Fibroblast of pulmonary artery (primary cell): ENCODE results near the gene CHMP1B.

Experiments used
- DNase-seq: peaks from one replicate; pipeline ENCODE4 v3.0.0-alpha.2; 2010; ENCODE audit warnings: low read depth
- H3K4me3 ChIP-seq: replicated peaks from 2 replicates; pipeline ENCODE4 v1.5.1; 2011; ENCODE audit warnings: low read depth, mild to moderate bottlenecking, control low read depth, low read length, moderate library complexity
- TF ChIP-seq, protein P1 (sequence below): IDR thresholded peaks from 2 replicates; pipeline ENCODE4 v1.5.1; 2011; ENCODE audit warnings: mild to moderate bottlenecking, control low read depth, low read length, inconsistent platforms; ENCODE audit errors: missing control alignments

The CHMP1B gene

DNA sequence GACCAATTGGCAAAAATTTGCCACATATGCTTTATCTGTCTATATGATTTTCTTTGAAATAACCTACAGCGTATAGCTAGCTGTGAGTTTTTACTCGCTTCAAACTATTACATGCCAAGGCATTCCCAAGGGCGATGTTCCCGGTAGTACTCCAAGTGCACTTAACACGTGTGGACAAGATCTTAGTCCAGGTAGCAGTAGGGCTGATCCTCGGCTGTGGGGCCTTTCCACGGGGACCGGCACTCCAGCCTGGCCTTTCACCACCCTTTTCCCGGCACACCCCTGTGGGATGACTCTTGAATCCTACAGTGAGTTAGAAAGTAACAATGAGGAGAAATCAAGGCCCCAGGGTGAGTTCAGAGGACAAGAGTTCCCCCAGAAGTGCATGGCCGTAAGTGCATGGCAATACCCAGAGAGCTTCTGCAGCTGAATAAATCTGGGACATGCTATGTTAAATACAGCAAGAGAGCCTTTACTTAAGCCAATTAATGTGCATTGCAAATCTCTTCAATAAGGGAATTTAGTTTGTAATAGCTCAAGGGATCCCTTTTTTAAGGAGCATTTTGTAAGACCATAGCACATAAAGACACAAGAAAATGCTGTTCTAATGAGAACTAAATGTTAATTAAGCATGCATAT lies 26.4 kb downstream of the CHMP1B start:
- TF ChIP-seq, protein P1, sequence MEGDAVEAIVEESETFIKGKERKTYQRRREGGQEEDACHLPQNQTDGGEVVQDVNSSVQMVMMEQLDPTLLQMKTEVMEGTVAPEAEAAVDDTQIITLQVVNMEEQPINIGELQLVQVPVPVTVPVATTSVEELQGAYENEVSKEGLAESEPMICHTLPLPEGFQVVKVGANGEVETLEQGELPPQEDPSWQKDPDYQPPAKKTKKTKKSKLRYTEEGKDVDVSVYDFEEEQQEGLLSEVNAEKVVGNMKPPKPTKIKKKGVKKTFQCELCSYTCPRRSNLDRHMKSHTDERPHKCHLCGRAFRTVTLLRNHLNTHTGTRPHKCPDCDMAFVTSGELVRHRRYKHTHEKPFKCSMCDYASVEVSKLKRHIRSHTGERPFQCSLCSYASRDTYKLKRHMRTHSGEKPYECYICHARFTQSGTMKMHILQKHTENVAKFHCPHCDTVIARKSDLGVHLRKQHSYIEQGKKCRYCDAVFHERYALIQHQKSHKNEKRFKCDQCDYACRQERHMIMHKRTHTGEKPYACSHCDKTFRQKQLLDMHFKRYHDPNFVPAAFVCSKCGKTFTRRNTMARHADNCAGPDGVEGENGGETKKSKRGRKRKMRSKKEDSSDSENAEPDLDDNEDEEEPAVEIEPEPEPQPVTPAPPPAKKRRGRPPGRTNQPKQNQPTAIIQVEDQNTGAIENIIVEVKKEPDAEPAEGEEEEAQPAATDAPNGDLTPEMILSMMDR = no peak
- DNase-seq = no peak
- H3K4me3 ChIP-seq = no peak overlapping the region

DNA sequence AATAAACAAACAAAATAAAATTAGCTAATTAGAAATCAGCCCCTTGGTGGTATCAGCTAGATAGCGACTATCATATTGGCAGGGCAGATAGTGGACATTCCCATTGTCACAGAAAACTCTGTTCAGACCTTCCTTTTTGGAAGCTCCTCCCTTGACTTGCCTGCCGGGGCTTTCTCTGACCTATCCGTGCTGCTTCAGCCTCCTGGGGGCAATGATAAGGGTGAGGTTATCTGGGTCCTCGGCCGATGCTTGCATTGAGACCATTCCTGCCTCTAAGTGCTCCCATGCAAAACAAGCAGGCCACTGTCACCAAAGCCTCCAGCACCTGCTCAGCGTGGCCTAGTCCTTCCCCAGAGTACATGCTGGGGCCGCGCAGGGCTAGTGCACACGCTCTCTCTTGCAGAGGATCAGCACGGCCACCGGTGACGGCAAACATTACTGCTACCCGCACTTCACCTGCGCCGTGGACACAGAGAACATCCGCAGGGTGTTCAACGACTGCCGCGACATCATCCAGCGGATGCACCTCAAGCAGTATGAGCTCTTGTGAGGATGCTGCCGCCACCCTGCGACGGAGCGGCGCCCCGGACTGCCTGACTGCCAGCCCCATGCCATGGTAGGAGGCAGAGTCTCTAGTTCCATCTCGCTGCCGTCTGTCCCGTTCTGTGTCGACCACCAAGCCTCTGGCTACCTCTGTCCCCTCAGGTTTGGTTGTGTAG lies 29.5 kb downstream of the CHMP1B start:
- TF ChIP-seq, protein P1 = no peak

DNA sequence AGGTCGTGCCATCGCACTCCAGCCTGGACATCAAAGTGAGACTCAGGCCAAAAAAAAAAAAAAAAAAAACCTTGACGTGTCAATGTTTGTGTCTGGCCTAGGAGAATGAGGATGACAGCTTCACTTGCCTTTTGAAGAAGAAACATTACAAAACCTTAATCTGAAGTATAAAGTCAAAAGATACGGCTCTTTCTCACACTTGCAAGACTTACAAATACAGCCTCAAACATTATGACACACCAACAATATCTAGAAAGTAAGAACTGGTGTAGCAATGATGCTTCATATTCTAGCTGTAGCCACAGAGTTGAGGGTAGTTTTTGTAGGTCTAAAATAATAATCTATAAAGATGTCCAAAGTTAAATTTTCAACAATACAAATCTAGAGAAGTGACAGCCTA lies 31.4 kb downstream of the CHMP1B start:
- no peak overlapping the region for H3K4me3 ChIP-seq
- DNase-seq = no peak
- TF ChIP-seq, protein P1 = no peak

More for the DNA sequence above, 29.5 kb downstream of the CHMP1B start:
- no peak overlapping the region for H3K4me3 ChIP-seq
- DNase-seq = no peak

DNA sequence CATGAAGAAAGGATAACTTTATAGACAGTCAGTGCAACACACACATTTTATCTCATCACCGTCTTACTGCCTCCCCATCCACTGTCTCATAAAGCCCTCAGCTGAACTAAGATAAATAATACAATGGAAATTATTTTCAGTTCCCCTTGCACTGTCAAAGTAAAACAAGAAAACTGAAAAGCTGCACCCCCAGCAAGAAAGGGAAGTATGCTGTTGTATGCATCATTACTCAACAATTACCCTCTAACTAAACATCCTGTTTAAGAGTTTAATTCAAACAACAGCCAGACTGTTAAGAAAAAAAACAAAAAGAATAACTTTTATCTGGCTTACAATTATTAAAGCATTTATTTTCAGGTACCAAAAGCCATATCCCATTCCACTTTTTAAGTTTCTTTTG lies 31.9 kb downstream of the CHMP1B start:
- H3K4me3 ChIP-seq = no peak overlapping the region
- DNase-seq = no peak
- TF ChIP-seq, protein P1 = no peak

DNA sequence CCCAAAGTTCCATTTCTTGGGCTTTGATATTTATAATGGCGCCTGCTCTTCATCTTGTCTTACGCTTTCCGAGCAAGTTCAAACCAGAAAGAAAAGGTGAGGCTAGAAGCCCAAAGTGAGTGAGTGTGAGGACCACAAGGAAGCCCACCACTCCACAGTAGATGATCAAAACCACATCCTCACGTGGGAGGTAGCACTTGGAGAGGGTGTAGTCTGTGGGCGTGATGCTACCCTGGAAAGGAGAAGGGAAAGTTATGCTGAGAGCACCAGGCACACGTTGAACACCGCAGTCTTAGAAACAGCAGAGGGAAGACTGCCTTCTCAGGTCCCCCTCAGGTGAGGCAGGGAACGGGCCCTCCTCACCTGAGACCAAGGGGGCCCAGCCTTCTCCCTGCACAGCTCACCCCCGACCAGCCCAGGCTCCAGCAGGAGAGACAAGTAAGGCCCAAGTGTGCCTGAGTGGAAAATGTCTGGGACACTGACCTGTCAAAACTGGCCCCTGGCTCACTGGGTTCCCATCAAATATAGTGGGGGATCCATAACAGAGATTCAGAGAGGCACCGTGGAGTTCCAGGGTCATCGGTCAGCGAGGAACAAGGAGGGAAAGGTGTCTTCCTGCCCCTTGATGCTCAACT lies 33.3 kb downstream of the CHMP1B start:
- TF ChIP-seq, protein P1 = no peak
- no peak overlapping the region for H3K4me3 ChIP-seq
- DNase-seq = no peak

DNA sequence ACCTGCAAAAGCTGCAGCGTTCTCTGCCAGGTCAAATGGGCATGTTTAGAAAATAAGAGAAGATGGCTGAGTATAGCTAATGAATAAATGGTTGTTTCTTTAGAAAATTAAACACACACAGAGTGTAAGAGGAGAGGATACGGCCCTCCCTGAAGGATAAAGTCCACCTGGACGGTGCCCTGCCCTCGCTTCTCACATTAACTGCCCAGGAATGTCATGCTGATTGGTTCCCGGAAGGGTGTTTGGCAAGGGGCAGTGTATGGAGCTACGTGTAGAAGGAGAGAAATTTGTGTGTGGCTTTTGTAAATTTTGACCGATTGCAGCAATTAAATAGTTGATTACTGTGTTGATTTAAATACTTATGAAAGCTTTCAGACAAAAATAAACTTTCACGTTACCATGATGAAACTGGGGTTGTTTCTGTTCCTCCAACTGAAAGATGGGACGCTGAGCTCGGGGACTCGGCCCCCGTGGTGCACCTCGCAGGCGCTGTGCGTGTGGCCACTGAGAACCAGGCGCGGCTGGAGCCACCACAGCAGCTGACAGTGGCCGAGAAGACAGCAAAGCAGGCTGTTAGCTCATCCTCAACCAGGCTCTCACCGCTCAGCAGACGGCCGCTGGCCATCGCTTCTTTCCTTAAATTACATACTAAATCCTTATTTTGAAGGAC lies 34.2 kb downstream of the CHMP1B start:
- DNase-seq = no peak
- no peak overlapping the region for H3K4me3 ChIP-seq
- TF ChIP-seq, protein P1 = no peak
